Measurements from ENCODE around the gene ASCL2.

The ASCL2 gene

GRCh38 chr11:2299773-2300172 is 29.4 kb upstream of the ASCL2 start:
- no peak overlapping the region for H3K4me3 ChIP-seq (ENCODE audit: low read length)
- no peak for DNase-seq (ENCODE audit: low read depth)
- TF ChIP-seq CTCF (conservative IDR thresholded peaks at IDR 0.05; ENCODE audit: low read length), result no peak

DNA sequence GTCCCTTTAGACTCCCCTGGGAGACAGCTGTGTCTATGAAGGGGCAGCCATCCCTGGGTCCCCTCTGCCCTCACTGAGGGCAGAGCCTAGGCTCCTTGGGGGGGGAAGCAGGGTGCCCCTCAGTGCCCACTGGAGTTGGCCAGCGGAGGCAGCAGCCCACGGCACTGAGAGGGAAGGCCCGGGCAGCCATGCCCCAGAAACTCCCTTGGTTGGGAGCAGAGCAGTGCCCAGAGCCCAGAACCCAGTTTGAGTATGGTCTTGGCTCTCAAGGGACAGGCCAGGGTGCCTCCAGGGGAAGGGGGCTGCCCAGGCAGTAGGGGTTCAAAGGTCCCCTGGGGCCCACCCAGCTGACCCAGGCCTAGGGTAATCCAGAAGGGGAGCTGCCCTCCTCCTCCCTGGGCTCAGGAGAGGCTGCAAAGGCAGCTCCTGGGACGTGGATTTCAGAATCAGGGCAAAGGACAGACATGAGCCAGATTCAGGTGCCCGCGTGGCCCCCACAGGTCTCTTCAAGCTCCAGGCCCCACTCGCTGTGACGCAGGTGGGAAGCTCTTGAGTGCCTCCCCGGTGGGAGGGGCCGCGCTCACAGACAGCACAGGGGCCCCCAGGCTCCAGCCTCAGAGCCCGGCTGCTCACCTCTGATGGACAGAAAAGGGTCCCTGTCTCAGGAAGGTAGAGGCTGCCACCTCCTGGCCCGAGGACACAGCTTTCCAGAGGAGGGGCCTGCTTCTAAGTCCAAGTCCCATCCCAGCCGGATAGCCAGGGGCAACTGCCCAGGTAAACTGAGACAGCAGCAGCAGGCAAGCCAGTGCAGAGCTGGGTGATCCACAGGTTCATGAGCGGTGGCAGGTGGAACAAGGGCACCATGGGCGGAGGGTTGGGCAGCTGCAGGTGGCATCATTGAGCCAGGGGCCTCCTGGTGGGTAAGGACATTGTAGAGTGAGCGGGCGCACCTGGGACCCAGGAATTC is 28.7 kb upstream of the ASCL2 start:
- H3K4me3 ChIP-seq (ENCODE audit: low read length), result no peak overlapping the region
- DNase-seq (ENCODE audit: low read depth), result no peak
- no peak for TF ChIP-seq CTCF (conservative IDR thresholded peaks at IDR 0.05; ENCODE audit: low read length)

- no peak for TF ChIP-seq CTCF (conservative IDR thresholded peaks at IDR 0.05; ENCODE audit: low read length)
- no peak overlapping the region for H3K4me3 ChIP-seq (ENCODE audit: low read length)
- no peak for DNase-seq (ENCODE audit: low read depth)
Observed at GRCh38 chr11:2298131-2298794, 27.9 kb upstream of the ASCL2 start.

DNA sequence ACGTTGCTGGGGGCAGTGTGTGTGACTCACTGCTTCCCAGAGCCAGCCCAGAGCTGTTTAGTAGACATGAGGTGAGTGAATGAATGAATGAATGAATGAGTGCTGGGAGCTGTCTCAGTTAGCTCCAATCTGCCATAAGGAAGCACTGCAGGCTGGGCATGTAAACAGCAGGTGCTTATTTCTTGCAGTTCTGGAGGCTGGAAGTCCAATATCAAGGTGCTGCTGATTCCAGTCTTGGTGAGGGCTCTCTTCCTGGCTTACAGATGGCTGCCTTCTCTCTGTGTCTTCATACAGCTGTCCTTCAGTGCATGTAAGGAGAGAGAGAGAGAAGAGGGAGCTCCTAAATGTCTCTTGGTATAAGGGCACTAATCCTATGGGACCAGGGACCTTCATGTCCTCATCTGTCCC is 27.2 kb upstream of the ASCL2 start:
- DNase-seq (ENCODE audit: low read depth), result no peak
- TF ChIP-seq CTCF (conservative IDR thresholded peaks at IDR 0.05; ENCODE audit: low read length), result no peak
- H3K4me3 ChIP-seq (ENCODE audit: low read length), result no peak overlapping the region

GRCh38 chr11:2296913-2297622 is 26.7 kb upstream of the ASCL2 start:
- no peak for TF ChIP-seq CTCF (conservative IDR thresholded peaks at IDR 0.05; ENCODE audit: low read length)
- no peak for DNase-seq (ENCODE audit: low read depth)
- H3K4me3 ChIP-seq (ENCODE audit: low read length), result no peak overlapping the region

GRCh38 chr11:2295971-2296912 is 25.9 kb upstream of the ASCL2 start:
- no peak for TF ChIP-seq CTCF (conservative IDR thresholded peaks at IDR 0.05; ENCODE audit: low read length)
- DNase-seq (ENCODE audit: low read depth), result no peak
- H3K4me3 ChIP-seq (ENCODE audit: low read length), result no peak overlapping the region

Measured in AG10803 (cell line).